HG03442 (cell line): ENCODE results near the gene ZNF211.

Source experiments
- ATAC-seq: cut with Tn5 transposase; IDR thresholded peaks from one replicate; pipeline ENCODE4 v1.9.1; 2021; ENCODE audit warnings: mild to moderate bottlenecking, moderate library complexity; ENCODE audit not compliant: unreplicated experiment

Gene ZNF211

DNA sequence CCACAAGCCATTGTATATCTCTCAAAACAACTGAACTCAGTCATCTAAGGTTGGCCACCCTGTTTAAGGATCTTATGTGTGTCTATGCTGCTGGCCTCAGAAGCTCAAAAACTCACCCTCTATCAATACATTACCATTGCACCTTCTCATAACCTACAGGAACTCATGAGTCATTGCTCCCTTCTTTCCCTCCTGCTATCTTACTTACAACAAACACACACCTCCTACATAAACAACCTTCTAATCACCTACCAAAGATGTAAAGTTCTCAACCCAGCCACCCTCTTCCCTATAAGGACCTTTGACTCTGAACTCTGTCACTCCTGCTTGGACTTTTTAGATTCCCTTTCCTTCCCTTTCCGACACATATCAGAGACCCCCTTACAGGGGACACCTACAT lies 22.5 kb downstream of the ZNF211 start:
- no peak for ATAC-seq

DNA sequence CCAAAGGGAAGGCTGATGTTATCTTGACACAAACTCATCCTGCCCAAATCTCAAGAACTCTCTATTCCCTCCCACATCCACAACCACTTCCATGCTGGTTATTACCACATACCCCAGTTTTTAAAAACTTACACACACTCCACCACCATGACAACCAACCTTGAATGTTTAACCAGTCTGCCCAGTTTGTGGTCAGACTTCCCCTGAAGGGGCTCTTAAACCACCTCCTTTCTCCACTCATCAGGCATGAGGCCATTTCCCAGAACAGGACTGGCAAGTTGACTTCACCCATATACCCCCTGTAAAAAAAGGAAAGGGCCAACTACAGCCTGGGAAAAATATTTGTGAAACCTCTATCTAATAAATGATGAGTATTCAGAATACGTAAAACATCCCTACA lies 23.4 kb downstream of the ZNF211 start:
- ATAC-seq: no peak

DNA sequence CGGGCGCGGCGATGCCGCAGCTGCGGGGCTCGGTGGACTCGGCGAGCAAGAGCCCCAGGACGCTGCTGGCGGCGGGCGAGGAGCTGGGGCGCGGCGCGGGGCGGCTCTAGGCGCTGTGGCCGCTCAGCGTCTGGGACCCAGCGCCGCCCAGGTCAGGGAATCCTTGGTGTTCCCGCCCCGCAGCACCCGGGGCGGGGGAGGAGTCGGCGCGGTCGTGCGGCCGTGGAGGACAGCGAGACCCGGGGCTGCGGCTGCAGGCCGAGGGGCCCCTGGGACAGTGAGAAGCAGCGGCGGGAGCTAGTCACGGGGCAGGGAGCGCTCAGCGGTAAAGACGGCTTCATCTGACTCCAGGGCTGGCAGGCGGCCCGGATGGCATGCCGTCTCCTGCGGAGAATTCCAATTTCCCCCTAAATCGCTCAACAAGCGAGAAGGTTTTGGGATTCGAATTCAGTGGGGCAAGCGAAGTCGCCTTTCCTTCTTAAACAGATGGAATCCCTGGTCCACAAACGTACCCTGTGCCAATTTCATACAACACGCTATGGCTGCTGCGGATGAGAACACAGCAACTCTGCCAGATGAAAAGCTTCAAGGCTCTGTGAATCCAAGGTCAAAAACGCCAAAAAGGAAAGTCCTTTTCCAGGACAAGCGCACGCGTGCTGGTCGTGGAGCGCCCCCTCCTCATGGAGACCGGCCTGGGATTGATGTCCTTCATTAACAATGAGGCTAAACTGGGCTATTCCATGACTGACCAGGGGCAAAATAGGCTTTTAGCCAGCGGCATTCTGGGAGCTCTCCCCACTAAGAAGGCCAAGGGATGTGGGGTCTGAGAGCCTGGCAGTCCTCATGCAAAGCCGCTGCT lies 31.5 kb downstream of the ZNF211 start:
- no peak for ATAC-seq

DNA sequence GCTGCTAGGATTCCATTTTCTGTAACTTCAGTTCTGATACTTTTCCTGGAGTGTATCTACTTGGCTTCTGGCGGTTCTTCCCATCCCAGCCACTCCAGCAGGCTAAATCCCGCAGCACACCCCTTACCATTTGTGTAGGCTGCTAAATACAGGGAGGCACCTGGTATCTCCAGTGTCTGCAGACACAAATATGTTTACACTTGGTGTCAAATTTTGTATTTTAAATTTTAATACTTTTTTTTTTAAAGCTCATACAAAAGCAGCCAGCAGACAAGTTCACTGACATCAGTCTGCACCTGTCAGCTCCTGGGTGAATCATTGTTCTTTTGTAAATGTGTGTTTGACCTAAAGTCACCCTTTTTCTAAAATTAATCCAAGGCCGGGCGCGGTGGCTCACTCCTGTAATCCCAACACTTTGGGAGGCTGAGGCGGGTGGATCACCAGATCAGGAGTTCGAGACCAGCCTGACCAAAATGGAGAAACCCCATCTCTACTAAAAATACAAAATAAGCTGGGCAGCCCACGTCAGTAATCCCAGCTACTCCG lies 32.4 kb downstream of the ZNF211 start:
- ATAC-seq: no peak

DNA sequence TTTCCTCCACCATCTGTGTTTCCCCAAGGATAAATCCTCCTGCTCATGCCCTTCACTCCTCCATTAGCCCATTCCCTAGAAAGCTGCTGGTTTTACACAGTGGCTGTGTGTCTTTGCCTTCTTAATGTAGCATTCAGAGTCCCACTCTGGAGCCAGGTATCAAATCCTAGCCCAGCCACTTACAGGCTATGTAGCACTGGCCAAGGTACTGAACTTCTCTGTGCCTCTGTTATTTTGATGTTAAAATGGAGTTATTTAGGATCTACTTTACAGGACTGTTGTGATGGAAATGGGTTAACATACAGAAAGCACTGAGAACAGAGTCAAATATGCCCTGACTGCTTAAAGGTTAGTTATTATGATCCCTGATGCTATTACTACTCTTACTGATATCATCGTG lies 34.3 kb downstream of the ZNF211 start:
- ATAC-seq: no peak

DNA sequence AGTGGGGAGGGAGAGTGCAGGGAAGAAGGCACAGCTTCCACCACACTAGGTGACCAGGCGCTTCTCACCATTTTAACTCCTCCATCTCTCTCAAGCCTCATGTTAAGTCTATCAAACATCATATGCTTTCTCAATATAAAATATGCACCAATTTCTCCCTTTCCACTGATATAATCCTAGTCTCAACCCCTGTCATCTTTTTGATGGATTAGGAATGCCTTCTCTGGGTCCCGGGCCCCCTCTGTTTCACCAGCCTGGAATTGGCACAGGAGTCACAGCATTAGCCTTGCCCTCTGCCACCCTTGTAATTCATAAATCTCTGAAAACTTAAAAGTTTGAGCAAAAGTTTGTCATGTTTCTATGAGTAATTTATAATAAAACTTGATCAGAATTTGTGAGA lies 35.7 kb downstream of the ZNF211 start, which contains the start of gene ZSCAN4:
Gene ZSCAN4, plus strand, starts transcription at position 301 of the 400 bp plus-strand sequence. CDS start 7,211 bp downstream, outside the sequence.
- no peak for ATAC-seq

DNA sequence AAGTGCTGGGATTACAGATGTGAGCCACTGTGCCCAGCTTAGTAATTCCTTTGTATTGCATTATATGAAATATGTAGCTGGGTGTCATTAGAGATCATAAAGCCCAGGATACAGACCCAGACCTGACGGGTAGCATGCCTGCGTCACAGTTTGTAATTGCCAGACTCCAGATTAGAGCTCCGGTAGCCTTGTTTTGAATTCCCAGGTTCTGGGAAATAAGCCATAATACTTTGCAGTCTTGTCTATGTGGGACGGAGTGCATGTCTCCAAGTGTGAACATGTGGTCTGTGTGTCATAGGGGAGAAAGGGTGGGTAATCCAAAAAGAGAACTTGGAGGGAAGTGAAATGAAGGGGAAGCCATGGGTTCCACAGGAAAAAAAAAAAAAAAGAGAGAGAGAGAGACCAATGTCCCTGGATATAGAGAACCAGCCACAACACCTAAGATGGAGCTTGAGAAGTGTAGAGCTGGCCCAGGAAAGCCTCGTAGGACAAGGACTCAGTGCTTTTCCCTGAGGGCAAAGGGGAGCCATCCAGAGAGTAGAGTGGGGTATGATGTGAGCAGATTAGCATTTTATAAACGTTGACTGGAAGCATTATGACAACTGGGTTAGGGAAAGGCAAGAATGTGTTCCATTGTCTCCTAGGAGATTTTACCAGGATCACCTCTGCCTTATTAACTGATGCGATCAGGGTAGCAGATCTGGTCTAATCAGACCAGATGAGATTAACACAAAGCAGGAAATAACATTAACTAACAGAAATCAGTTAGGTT lies 38.3 kb downstream of the ZNF211 start:
- ATAC-seq: no peak

DNA sequence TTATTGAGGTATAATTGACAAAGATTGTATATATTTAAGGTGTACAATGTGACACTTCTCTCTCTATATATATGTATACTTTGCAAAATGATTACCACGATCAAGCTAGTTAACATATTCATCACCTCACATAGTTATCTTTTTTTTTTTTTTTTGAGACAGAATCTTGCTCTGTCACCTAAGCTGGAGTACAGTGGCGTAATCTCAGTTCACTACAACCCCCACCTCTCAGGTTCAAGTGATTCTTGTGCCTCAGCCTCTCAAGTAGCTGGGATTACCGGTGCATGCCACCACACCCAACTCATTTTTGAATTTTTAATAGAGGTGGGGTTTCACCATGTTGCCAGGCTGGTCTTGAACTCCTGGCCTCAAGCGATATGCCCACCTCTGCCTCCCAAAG lies 39.5 kb downstream of the ZNF211 start:
- ATAC-seq: no peak

DNA sequence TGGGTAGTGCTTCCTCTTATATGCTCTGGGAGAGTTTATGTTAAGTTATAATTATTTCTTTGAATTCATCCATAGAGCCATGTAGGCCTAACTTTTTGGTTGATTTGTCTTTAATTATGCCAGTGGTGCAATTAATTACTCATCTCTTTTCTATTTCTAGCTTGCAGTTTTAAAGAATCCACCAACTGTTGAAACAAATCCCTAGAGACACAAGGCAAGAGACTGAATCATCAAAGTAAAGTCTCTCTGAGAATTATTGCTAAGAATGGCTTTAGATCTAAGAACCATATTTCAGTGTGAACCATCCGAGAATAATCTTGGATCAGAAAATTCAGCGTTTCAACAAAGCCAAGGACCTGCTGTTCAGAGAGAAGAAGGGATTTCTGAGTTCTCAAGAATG lies 42.9 kb downstream of the ZNF211 start:
- ATAC-seq: no peak

DNA sequence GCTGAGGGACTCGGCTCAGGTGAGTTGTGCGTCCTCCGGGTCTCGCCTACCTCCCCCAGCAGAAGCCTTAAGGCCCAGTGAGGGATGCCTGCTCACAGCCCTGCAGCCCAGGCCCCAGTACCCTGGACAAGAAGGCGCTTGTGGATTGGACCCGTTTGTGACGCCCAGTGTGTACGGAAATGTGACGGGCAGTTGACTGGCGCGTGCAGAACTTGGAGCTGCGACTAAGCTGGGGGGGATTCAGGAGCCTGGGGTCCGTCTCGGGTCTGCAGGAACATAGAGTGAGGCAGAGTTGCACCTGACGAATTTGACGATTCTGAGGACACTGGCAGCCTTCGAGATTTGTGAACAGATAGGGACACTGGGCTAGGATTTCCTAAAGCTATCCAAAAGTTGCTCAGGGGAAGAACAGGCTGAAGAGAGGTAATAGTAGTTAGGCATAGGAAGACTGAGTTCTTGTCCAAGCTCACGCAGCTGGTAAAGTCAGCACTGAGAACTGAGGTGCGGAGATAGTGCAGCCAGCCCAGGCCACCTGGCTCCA lies 49.3 kb downstream of the ZNF211 start:
- no peak for ATAC-seq

DNA sequence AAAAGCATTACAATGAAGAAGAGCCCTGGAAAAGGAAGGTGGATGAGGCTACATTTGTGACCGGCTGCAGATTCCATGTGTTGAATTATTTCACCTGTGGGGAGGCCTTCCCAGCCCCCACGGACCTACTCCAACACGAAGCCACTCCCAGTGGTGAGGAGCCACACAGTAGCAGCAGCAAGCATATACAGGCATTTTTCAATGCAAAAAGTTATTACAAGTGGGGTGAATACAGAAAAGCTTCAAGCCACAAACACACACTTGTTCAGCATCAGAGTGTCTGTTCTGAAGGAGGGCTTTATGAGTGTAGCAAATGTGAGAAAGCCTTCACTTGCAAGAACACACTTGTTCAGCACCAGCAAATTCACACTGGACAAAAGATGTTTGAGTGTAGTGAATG lies 53.8 kb downstream of the ZNF211 start:
- no peak for ATAC-seq

DNA sequence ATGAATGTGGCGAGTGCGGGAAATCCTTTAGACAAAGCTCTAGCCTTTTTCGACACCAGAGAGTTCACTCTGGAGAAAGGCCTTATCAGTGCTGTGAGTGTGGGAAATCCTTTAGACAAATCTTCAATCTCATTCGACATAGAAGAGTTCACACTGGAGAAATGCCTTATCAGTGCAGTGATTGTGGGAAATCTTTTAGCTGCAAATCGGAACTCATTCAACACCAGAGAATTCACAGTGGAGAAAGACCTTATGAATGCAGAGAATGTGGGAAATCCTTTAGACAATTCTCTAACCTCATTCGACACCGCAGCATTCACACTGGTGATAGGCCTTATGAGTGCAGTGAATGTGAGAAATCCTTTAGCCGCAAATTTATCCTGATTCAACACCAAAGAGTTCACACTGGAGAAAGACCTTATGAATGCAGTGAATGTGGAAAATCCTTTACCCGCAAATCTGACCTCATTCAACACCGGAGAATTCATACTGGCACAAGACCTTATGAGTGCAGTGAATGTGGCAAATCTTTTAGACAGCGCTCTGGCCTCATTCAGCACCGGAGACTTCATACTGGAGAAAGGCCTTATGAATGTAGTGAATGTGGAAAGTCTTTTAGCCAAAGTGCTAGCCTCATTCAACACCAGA lies 54.5 kb downstream of the ZNF211 start:
- no peak for ATAC-seq

DNA sequence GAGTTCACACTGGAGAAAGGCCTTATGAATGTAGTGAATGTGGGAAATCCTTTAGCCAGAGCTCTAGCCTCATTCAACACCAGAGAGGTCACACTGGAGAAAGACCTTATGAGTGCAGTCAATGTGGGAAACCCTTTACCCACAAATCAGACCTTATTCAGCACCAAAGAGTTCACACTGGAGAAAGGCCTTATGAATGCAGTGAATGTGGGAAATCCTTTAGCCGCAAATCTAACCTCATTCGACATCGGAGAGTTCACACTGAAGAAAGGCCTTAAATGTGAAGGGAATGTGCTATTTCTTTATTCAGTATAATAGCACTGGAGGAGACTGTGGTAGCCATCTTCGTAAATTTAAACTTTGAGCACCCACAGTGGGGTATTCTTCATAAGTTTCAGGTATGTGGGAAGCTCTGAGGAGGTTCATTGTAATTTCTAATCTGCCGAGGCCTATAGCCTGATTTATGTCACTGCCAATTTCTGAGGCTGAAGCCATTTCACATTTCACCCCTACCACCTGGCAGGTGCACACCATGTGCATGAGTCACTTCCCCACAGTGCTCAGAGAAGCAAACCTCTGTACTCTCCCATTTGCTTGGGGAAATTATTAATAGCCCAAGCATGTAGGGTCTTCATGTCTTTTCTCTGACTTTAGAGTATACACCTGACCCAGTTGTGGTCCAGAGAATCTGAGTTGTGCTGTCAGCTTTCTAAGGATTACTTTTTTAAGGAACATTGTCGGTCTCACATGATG lies 55.2 kb downstream of the ZNF211 start:
- no peak for ATAC-seq

DNA sequence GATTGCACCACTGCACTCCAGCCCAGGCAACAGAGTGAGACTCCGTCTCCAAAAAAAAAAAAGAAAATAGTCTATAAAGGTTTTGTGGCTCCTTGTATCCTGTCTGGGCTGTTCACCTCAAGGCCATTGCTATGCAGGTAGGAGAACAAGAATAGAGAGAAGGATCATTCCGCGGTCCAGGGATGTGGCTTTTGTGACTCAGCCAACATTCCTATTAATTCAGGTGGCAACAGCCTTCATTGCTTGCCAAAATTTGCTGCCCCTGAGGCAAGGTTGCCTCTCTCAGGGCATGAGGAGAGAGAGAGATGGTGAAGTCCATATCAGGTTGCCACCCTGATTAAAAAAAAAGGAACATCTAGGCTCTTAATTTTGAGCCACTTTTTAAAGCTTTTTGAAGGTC lies 56.8 kb downstream of the ZNF211 start:
- ATAC-seq: no peak
